Colonic mucosa (tissue), 4 donors: ENCODE measurements around the gene CLEC7A. TPM values are rescaled to one million over a fixed set of nuclear protein-coding genes. Genes with fewer than 3 reads are reported as not detected.

ENCODE experiments used
- DNase-seq: peaks from one replicate; pipeline ENCODE4 v3.0.0-alpha.2; 2020
- H3K27ac ChIP-seq: fragments of 200-600 bp; one replicate; pipeline ENCODE4 v1.8.0; 2021
- H3K27me3 ChIP-seq: fragments of 200-600 bp; one replicate; pipeline ENCODE4 v1.8.0; 2021
- H3K36me3 ChIP-seq: fragments of 200-600 bp; one replicate; pipeline ENCODE4 v1.8.0; 2021
- H3K4me1 ChIP-seq: fragments of 200-600 bp; one replicate; pipeline ENCODE4 v1.8.0; 2021; ENCODE audit warnings: mild to moderate bottlenecking
- H3K4me3 ChIP-seq: fragments of 200-600 bp; one replicate; pipeline ENCODE4 v1.8.0; 2021
- H3K9ac ChIP-seq, 2 donors: one replicate each; pipeline ENCODE4 v1.7.0; 2013; ENCODE audit warnings: control low read depth in 2 of 2, low read depth in 2 of 2, low read length in 2 of 2
- H3K9me3 ChIP-seq: fragments of 200-600 bp; one replicate; pipeline ENCODE4 v1.8.0; 2021
- CTCF ChIP-seq: fragments of 200-600 bp; IDR thresholded peaks from one replicate; pipeline ENCODE4 v1.8.0; 2022; ENCODE audit warnings: antibody characterized with exemption, mild to moderate bottlenecking
- intact Hi-C: fragments of 100-400 bp; cut with DNase I; formaldehyde crosslinking; loops from one replicate; pipeline ENCODE4 v1.14.1; 2022
- total RNA-seq, 2 donors: library from RNA; stranded (reverse); fragmentation: NEBNext Ultra II Directional in 1 of 2; extraction: Animal tissue kit (Norgen Biotek cat#: 25700) in 1 of 2; gene quantifications; one replicate each; pipeline ENCODE4 v1.2.1, GENCODE V29; 2021
- donor health status: healthy.
- donor health status: DM: no; HTN: no; CAD: no.
- donor health status: DM: no; HTN: no; CAD: no.

Gene CLEC7A
- total RNA-seq, 2 donors from 2014 or later = 1.1 to 6.8 TPM

- Histone ChIP-seq H3K36me3 (no peaks in the 10 kb centered on the region), H3K9ac (no peak overlapping the region), H3K27me3 (no peaks in the 10 kb centered on the region), H3K4me3 (no peak overlapping the region), H3K4me1 (no peaks in the 10 kb centered on the region), H3K27ac (no peak overlapping the region), H3K9me3 (no peaks in the 10 kb centered on the region)
- intact Hi-C loops = no loop called here
- no peak for DNase-seq
- TF ChIP-seq CTCF = no peak
Observed at GRCh38 chr12:10070380-10070779, 59.6 kb downstream of the CLEC7A start.

- intact Hi-C loops = no loop called here
- TF ChIP-seq CTCF = no peak
- Histone ChIP-seq H3K9ac (no peak overlapping the region), H3K27ac (no peak overlapping the region), H3K27me3 (no peaks in the 10 kb centered on the region), H3K4me1 (no peaks in the 10 kb centered on the region), H3K4me3 (no peak overlapping the region), H3K36me3 (no peaks in the 10 kb centered on the region), H3K9me3 (no peaks in the 10 kb centered on the region)
- no peak for DNase-seq
Observed at GRCh38 chr12:10069976-10070375, 60.0 kb downstream of the CLEC7A start.

GRCh38 chr12:10069099-10069498 lies 60.9 kb downstream of the CLEC7A start:
- H3K36me3 ChIP-seq = no peaks in the 10 kb centered on the region
- DNase-seq = no peak
- no peak for TF ChIP-seq CTCF
- no peaks in the 10 kb centered on the region for H3K27me3 ChIP-seq
- H3K4me1 ChIP-seq = no peaks in the 10 kb centered on the region
- no peaks in the 10 kb centered on the region for H3K9me3 ChIP-seq
- H3K4me3 ChIP-seq = no peak overlapping the region
- H3K9ac ChIP-seq = no peak overlapping the region
- intact Hi-C loops = no loop called here
- H3K27ac ChIP-seq = peak overlapping the region; percentile 25

- H3K9ac ChIP-seq = no peak overlapping the region
- TF ChIP-seq CTCF = no peak
Observed at GRCh38 chr12:10068644-10069043, 61.4 kb downstream of the CLEC7A start.

GRCh38 chr12:10067942-10068341 lies 62.1 kb downstream of the CLEC7A start:
- no peak overlapping the region for H3K4me3 ChIP-seq
- no peak for DNase-seq
- no peak overlapping the region for H3K9ac ChIP-seq
- H3K4me1 ChIP-seq = no peaks in the 10 kb centered on the region
- no peaks in the 10 kb centered on the region for H3K36me3 ChIP-seq
- intact Hi-C loops = no loop called here
- H3K9me3 ChIP-seq = no peaks in the 10 kb centered on the region
- TF ChIP-seq CTCF = no peak
- peak overlapping the region; percentile 25 for H3K27ac ChIP-seq
- no peaks in the 10 kb centered on the region for H3K27me3 ChIP-seq

More at GRCh38 chr12:10068644-10069043, 61.4 kb downstream of the CLEC7A start:
- DNase-seq = no peak
- H3K9me3 ChIP-seq = no peaks in the 10 kb centered on the region
- H3K36me3 ChIP-seq = no peaks in the 10 kb centered on the region
- peak overlapping the region; percentile 25 for H3K27ac ChIP-seq
- no peaks in the 10 kb centered on the region for H3K4me1 ChIP-seq
- H3K27me3 ChIP-seq = no peaks in the 10 kb centered on the region
- intact Hi-C loops = no loop called here
- no peak overlapping the region for H3K4me3 ChIP-seq

- no peak for DNase-seq
- Histone ChIP-seq H3K4me3 (no peak overlapping the region), H3K9me3 (no peaks in the 10 kb centered on the region), H3K9ac (no peak overlapping the region), H3K36me3 (no peaks in the 10 kb centered on the region), H3K27me3 (no peaks in the 10 kb centered on the region), H3K4me1 (no peaks in the 10 kb centered on the region), H3K27ac (no peak overlapping the region)
- no peak for TF ChIP-seq CTCF
- intact Hi-C loops = no loop called here
Observed at GRCh38 chr12:10067264-10067663, 62.7 kb downstream of the CLEC7A start.
